HEK293 (cell line): Measurements from ENCODE around the gene SLC7A11.

Experiments used
- CTCF ChIA-PET: fragments of 350-600 bp; formaldehyde crosslinking; extraction: SDS; loops from one replicate; lab custom pipeline; 2021; ENCODE audit warnings: antibody characterized with exemption; lab: Yijun Ruan, JAX
- POLR2A ChIA-PET: fragments of 300-600 bp; formaldehyde crosslinking; extraction: SDS; loops from one replicate; lab custom pipeline; 2020; ENCODE audit warnings: antibody characterized with exemption, inconsistent platforms; lab: Yijun Ruan, JAX
- H3K27ac ChIP-seq: fragments of 200-500 bp; sonication (Bioruptor generic); 2 replicates; pipeline ENCODE4 v1.5.1; 2014; ENCODE audit warnings: low read depth, low read length, control low read depth, inconsistent platforms; ENCODE audit errors: extremely low read depth
- H3K36me3 ChIP-seq, 2 experiments: fragments of 200-500 bp in 1 of 2; sonication (Bioruptor generic) in 1 of 2; 1 replicate in 1 of 2; 2 replicates in 1 of 2; pipeline ENCODE4 v1.5.1; 2014 to 2017; ENCODE audit warnings: inconsistent platforms in 2 of 2, low read length in 2 of 2; ENCODE audit not compliant: control insufficient read depth in 2 of 2, insufficient read depth in 1 of 2
- H3K4me1 ChIP-seq: fragments of 200-500 bp; sonication (Bioruptor generic); 2 replicates; pipeline ENCODE4 v1.5.1; 2014; ENCODE audit warnings: mild to moderate bottlenecking, low read length, inconsistent platforms; ENCODE audit not compliant: control insufficient read depth, insufficient read depth
- H3K4me3 ChIP-seq: 2 replicates; pipeline ENCODE4 v1.5.1; 2011; ENCODE audit warnings: low read depth, mild to moderate bottlenecking, control low read depth, low read length, moderate library complexity
- H3K9me3 ChIP-seq: fragments of 200-500 bp; sonication (Bioruptor generic); 2 replicates; pipeline ENCODE4 v1.5.1; 2014; ENCODE audit warnings: low read depth, low read length, inconsistent platforms; ENCODE audit not compliant: control insufficient read depth, insufficient read depth
- ATF2 ChIP-seq: fragments of 450-650 bp; formaldehyde crosslinking; IDR thresholded peaks from 2 replicates; pipeline ENCODE4 v1.5.1; 2016; ENCODE audit warnings: missing biosample characterization, missing genetic modification characterization, low read depth
- GLI4 ChIP-seq: fragments of 450-650 bp; formaldehyde crosslinking; IDR thresholded peaks from 2 replicates; pipeline ENCODE4 v1.5.1; 2016; ENCODE audit warnings: missing biosample characterization, missing genetic modification characterization
- KLF9 ChIP-seq: fragments of 450-650 bp; formaldehyde crosslinking; IDR thresholded peaks from 2 replicates; pipeline ENCODE4 v1.5.1; 2016; ENCODE audit warnings: missing biosample characterization, missing genetic modification characterization, low read depth
- OVOL3 ChIP-seq: fragments of 450-650 bp; formaldehyde crosslinking; IDR thresholded peaks from 2 replicates; pipeline ENCODE4 v1.5.1; 2016; ENCODE audit warnings: missing biosample characterization, missing genetic modification characterization
- REPIN1 ChIP-seq: fragments of 450-650 bp; formaldehyde crosslinking; IDR thresholded peaks from 2 replicates; pipeline ENCODE4 v1.5.1; 2017; ENCODE audit warnings: missing biosample characterization, missing genetic modification characterization, low read depth
- SP3 ChIP-seq: fragments of 450-650 bp; formaldehyde crosslinking; IDR thresholded peaks from 2 replicates; pipeline ENCODE4 v1.5.1; 2016; ENCODE audit warnings: missing biosample characterization, missing genetic modification characterization
- ZNF10 ChIP-seq: fragments of 450-650 bp; formaldehyde crosslinking; IDR thresholded peaks from 2 replicates; pipeline ENCODE4 v1.5.1; 2017; ENCODE audit warnings: missing biosample characterization, missing genetic modification characterization
- ZNF140 ChIP-seq: fragments of 450-650 bp; formaldehyde crosslinking; IDR thresholded peaks from 2 replicates; pipeline ENCODE4 v1.5.1; 2016; ENCODE audit warnings: missing biosample characterization, missing genetic modification characterization
- ZNF248 ChIP-seq: fragments of 450-650 bp; formaldehyde crosslinking; IDR thresholded peaks from 2 replicates; pipeline ENCODE4 v1.5.1; 2017; ENCODE audit warnings: missing biosample characterization, missing genetic modification characterization
- ZNF266 ChIP-seq: fragments of 450-650 bp; formaldehyde crosslinking; IDR thresholded peaks from 2 replicates; pipeline ENCODE4 v1.5.1; 2016; ENCODE audit warnings: missing biosample characterization, missing genetic modification characterization, low read depth
- ZNF362 ChIP-seq: fragments of 450-650 bp; formaldehyde crosslinking; IDR thresholded peaks from 2 replicates; pipeline ENCODE4 v1.5.1; 2016; ENCODE audit warnings: missing biosample characterization, missing genetic modification characterization
- ZNF416 ChIP-seq: fragments of 450-650 bp; formaldehyde crosslinking; IDR thresholded peaks from 2 replicates; pipeline ENCODE4 v1.5.1; 2016; ENCODE audit warnings: missing biosample characterization, missing genetic modification characterization
- ZNF423 ChIP-seq: fragments of 450-650 bp; formaldehyde crosslinking; IDR thresholded peaks from 2 replicates; pipeline ENCODE4 v1.5.1; 2016; ENCODE audit warnings: missing biosample characterization, missing genetic modification characterization
- ZNF48 ChIP-seq: fragments of 450-650 bp; formaldehyde crosslinking; IDR thresholded peaks from 2 replicates; pipeline ENCODE4 v1.5.1; 2016; ENCODE audit warnings: missing biosample characterization, missing genetic modification characterization
- ZNF555 ChIP-seq: fragments of 450-650 bp; formaldehyde crosslinking; conservative IDR thresholded peaks from 2 replicates; pipeline ENCODE4 v1.5.1; 2017; ENCODE audit warnings: missing biosample characterization, mild to moderate bottlenecking, missing genetic modification characterization, inconsistent platforms
- ZNF561 ChIP-seq: fragments of 450-650 bp; IDR thresholded peaks from 2 replicates; pipeline ENCODE4 v1.5.1; 2018; ENCODE audit warnings: missing biosample characterization, missing genetic modification characterization, borderline replicate concordance
- ZNF571 ChIP-seq: fragments of 450-650 bp; formaldehyde crosslinking; IDR thresholded peaks from 2 replicates; pipeline ENCODE4 v1.5.0; 2017; ENCODE audit warnings: missing biosample characterization, missing genetic modification characterization
- ZNF629 ChIP-seq: fragments of 450-650 bp; formaldehyde crosslinking; IDR thresholded peaks from 2 replicates; pipeline ENCODE4 v1.5.1; 2017; ENCODE audit warnings: missing biosample characterization, missing genetic modification characterization
- ZNF658 ChIP-seq: fragments of 450-650 bp; formaldehyde crosslinking; IDR thresholded peaks from 2 replicates; pipeline ENCODE4; 2016; ENCODE audit warnings: missing biosample characterization, missing genetic modification characterization
- ZNF670 ChIP-seq: fragments of 450-650 bp; formaldehyde crosslinking; IDR thresholded peaks from 2 replicates; pipeline ENCODE4 v1.5.1; 2016; ENCODE audit warnings: missing biosample characterization, missing genetic modification characterization, low read depth
- ZNF747 ChIP-seq: fragments of 450-650 bp; formaldehyde crosslinking; IDR thresholded peaks from 2 replicates; pipeline ENCODE4 v1.5.1; 2016; ENCODE audit warnings: missing biosample characterization, missing genetic modification characterization

SLC7A11 gene

GRCh38 chr4:138118270-138118669 is 123.9 kb downstream of the SLC7A11 start:
- Histone ChIP-seq H3K36me3 (no peaks in the 10 kb centered on the region), H3K4me3 (no peak overlapping the region), H3K27ac (no peak overlapping the region), H3K4me1 (no peaks in the 10 kb centered on the region), H3K9me3 (no peaks in the 10 kb centered on the region)
- no peak for TF ChIP-seq ZNF747 (tag by site-specific recombination)
- no peak for TF ChIP-seq ATF2
- TF ChIP-seq ZNF416, result no peak
- no peak for TF ChIP-seq OVOL3 (tag by site-specific recombination)
- no peak for TF ChIP-seq ZNF48 (tag by site-specific recombination)
- TF ChIP-seq ZNF248 (tag by site-specific recombination), result no peak
- TF ChIP-seq SP3 (tag by site-specific recombination), result no peak
- TF ChIP-seq ZNF362, result no peak
- TF ChIP-seq ZNF266 (tag by site-specific recombination), result no peak
- no peak for TF ChIP-seq REPIN1 (tag by site-specific recombination)
- no peak for TF ChIP-seq GLI4 (tag by site-specific recombination)
- no peak for TF ChIP-seq ZNF423 (tag by site-specific recombination)
- ChIA-PET POLR2A (no interaction called here), CTCF (interaction anchor here (0.7 kb wide), 1 partner anchor 964 kb away, joined by 3 read pairs; no protein-coding TSS in a partner anchor)

GRCh38 chr4:138115053-138115452 is 127.1 kb downstream of the SLC7A11 start:
- Histone ChIP-seq H3K4me1 (no peaks in the 10 kb centered on the region), H3K9me3 (no peaks in the 10 kb centered on the region), H3K4me3 (no peak overlapping the region), H3K36me3 (no peaks in the 10 kb centered on the region), H3K27ac (no peak overlapping the region)
- ChIA-PET POLR2A (no interaction called here), CTCF (interaction anchor here (1.1 kb wide), 1 partner anchor 25 kb away, joined by 3 read pairs; no protein-coding TSS in a partner anchor)
- TF ChIP-seq ZNF248 (tag by site-specific recombination) (no peak), KLF9 (tag by site-specific recombination) (no peak), ZNF561 (tag by site-specific recombination) (no peak), ZNF658 (tag by site-specific recombination) (no peak), ZNF140 (tag by site-specific recombination) (no peak), ZNF10 (tag by site-specific recombination) (no peak), ZNF571 (tag by site-specific recombination) (no peak), ZNF670 (tag by site-specific recombination) (no peak), ZNF555 (tag by site-specific recombination) (no peak), ATF2 (no peak), ZNF629 (tag by site-specific recombination) (no peak)
